Measurements from ENCODE around the gene KRT81. TPM values are rescaled to one million over a fixed set of nuclear protein-coding genes. Genes with fewer than 3 reads are reported as not detected.
"Not testable (repeated sequence)": the region's sequence is repeated elsewhere in the genome, so short reads cannot be mapped to it uniquely, and the experiment has no call there.

KRT81 gene
- total RNA-seq, 4 donors from 2014 or later = 0.27 TPM; not detected in 3

- Histone ChIP-seq H3K27ac (no peak overlapping the region), H3K4me3 (no peak overlapping the region), H3K4me1 (peaks cover 0 to 20% (median 6%) of the 10 kb centered on the region in 3 donors), H3K27me3 (peaks cover 6% of the 10 kb centered on the region), H3K9me3 (no peaks in the 10 kb centered on the region), H3K36me3 (no peaks in the 10 kb centered on the region)
- ATAC-seq = no peak
- TF ChIP-seq CTCF (IDR thresholded peaks at IDR 0.05) = peak in 1 of 4 experiments; percentile 18
- no peak for TF ChIP-seq EP300 (IDR thresholded peaks at IDR 0.05)
- WGBS, 2 donors (ENCODE audit: low coverage in 1 of 2) = 65% methylated on average over 6 of the region's 11 CpGs; no CpG with 5 or more reads in 1 of the 2 donors
Observed at GRCh38 chr12:52305921-52306705, 14.8 kb upstream of the KRT81 start.

- H3K4me3 ChIP-seq, H3K27me3 ChIP-seq, H3K36me3 ChIP-seq, H3K27ac ChIP-seq, ATAC-seq, H3K9me3 ChIP-seq: not testable (repeated sequence)
- WGBS, 2 donors (ENCODE audit: low coverage in 1 of 2) = no CpG with 5 or more reads among the region's 15 CpGs
- H3K4me1 ChIP-seq = peaks cover 0 to 20% (median 6%) of the 10 kb centered on the region in 3 donors
Observed at GRCh38 chr12:52304941-52305411, 13.6 kb upstream of the KRT81 start.

GRCh38 chr12:52302242-52302914 lies 11.0 kb upstream of the KRT81 start:
- no CpG with 5 or more reads among the region's 5 CpGs for WGBS, 2 donors (ENCODE audit: low coverage in 1 of 2)
- ATAC-seq, H3K4me3 ChIP-seq, H3K9me3 ChIP-seq, H3K27me3 ChIP-seq, H3K36me3 ChIP-seq, H3K4me1 ChIP-seq, H3K27ac ChIP-seq: not testable (repeated sequence)

GRCh38 chr12:52301721-52302120 lies 10.4 kb upstream of the KRT81 start:
- H3K36me3 ChIP-seq, H3K27ac ChIP-seq, ATAC-seq, H3K27me3 ChIP-seq, H3K9me3 ChIP-seq, H3K4me1 ChIP-seq, H3K4me3 ChIP-seq: not testable (repeated sequence)
- WGBS, 2 donors (ENCODE audit: low coverage in 1 of 2) = 76 to 100% methylated on average over 1 to 8 of the region's 31 CpGs

- Histone ChIP-seq H3K36me3 (no peaks in the 10 kb centered on the region), H3K27ac (no peak overlapping the region), H3K9me3 (no peaks in the 10 kb centered on the region), H3K4me3 (no peak overlapping the region), H3K4me1 (no peaks in the 10 kb centered on the region), H3K27me3 (peaks cover 11% of the 10 kb centered on the region)
- 47 to 49% methylated on average over 3 to 9 of the region's 14 CpGs for WGBS, 2 donors (ENCODE audit: low coverage in 1 of 2)
- TF ChIP-seq POLR2A (IDR thresholded peaks at IDR 0.05) = no peak
- ATAC-seq = no peak
Observed at GRCh38 chr12:52300796-52301691, 9.7 kb upstream of the KRT81 start.

- no peak overlapping the region for H3K4me3 ChIP-seq
- no peaks in the 10 kb centered on the region for H3K36me3 ChIP-seq
- TF ChIP-seq POLR2A (IDR thresholded peaks at IDR 0.05) = no peak
- TF ChIP-seq EP300 (IDR thresholded peaks at IDR 0.05) = no peak
- no peak for TF ChIP-seq CTCF (IDR thresholded peaks at IDR 0.05)
- no peak for TF ChIP-seq POLR2AphosphoS5 (IDR thresholded peaks at IDR 0.05)
- H3K9me3 ChIP-seq = no peaks in the 10 kb centered on the region
- peaks cover 11% of the 10 kb centered on the region for H3K27me3 ChIP-seq
- no peak overlapping the region for H3K27ac ChIP-seq
- no peaks in the 10 kb centered on the region for H3K4me1 ChIP-seq
- ATAC-seq = no peak
- 52 to 68% methylated on average over 4 of the region's 4 CpGs for WGBS, 2 donors (ENCODE audit: low coverage in 1 of 2)
Observed at GRCh38 chr12:52298677-52299190, 7.4 kb upstream of the KRT81 start.

Measured in gastroesophageal sphincter (tissue), 4 donors.